HepG2 (cell line): Measurements from ENCODE around the gene CBLB. TPM values are rescaled to one million over a fixed set of nuclear protein-coding genes. Genes with fewer than 3 reads are reported as not detected.

Experiments
- ADNP ChIP-seq: sonication (generic); formaldehyde crosslinking; IDR thresholded peaks from 2 replicates; pipeline ENCODE4 v1.4.0; 2020; ENCODE audit warnings: missing genetic modification reagents
- CBFB ChIP-seq: sonication (generic); formaldehyde crosslinking; IDR thresholded peaks from 2 replicates; pipeline ENCODE4 v1.4.0; 2020; ENCODE audit warnings: missing genetic modification reagents
- DZIP1 ChIP-seq: sonication (generic); formaldehyde crosslinking; IDR thresholded peaks from 2 replicates; pipeline ENCODE4 v1.5.0; 2020; ENCODE audit warnings: mild to moderate bottlenecking, missing genetic modification reagents
- EEA1 ChIP-seq: sonication (generic); formaldehyde crosslinking; IDR thresholded peaks from 2 replicates; pipeline ENCODE4 v1.5.1; 2020; ENCODE audit warnings: mild to moderate bottlenecking, missing genetic modification reagents, borderline replicate concordance
- ETS1 ChIP-seq: sonication (generic); formaldehyde crosslinking; IDR thresholded peaks from 2 replicates; pipeline ENCODE4 v1.4.0; 2020; ENCODE audit warnings: missing genetic modification reagents
- GPBP1L1 ChIP-seq: sonication (generic); formaldehyde crosslinking; IDR thresholded peaks from 2 replicates; pipeline ENCODE4 v1.5.0; 2020; ENCODE audit warnings: mild to moderate bottlenecking, missing genetic modification reagents
- NBN ChIP-seq: fragments of 450-650 bp; conservative IDR thresholded peaks from 2 replicates; pipeline ENCODE4 v1.6.1; 2017
- NCOR1 ChIP-seq: fragments of 200-600 bp; sonication (generic); IDR thresholded peaks from 2 replicates; pipeline ENCODE4 v1.7.0; 2017; ENCODE audit warnings: antibody characterized with exemption, low read length, borderline replicate concordance
- NONO ChIP-seq, 2 experiments: fragments of 450-650 bp in 1 of 2; sonication (generic) in 1 of 2; formaldehyde crosslinking in 1 of 2; IDR thresholded peaks in 1 of 2; conservative IDR thresholded peaks in 1 of 2; 2 replicates each; pipeline versions ENCODE4 v1.6.1 to v1.8.0; 2017 to 2022; ENCODE audit warnings: mild to moderate bottlenecking in 1 of 2, missing genetic modification reagents in 1 of 2, moderate library complexity in 1 of 2
- ONECUT2 ChIP-seq: sonication (generic); formaldehyde crosslinking; IDR thresholded peaks from 2 replicates; pipeline ENCODE4 v1.4.0; 2020; ENCODE audit warnings: missing genetic modification reagents
- RCOR2 ChIP-seq: IDR thresholded peaks from 2 replicates; pipeline ENCODE4 v1.6.1; 2016; ENCODE audit warnings: missing biosample characterization, missing genetic modification reagents
- REPIN1 ChIP-seq: sonication (generic); formaldehyde crosslinking; IDR thresholded peaks from 2 replicates; pipeline ENCODE4 v1.8.0; 2022; ENCODE audit warnings: missing genetic modification reagents, low read depth, mild to moderate bottlenecking, borderline replicate concordance
- SP140L ChIP-seq: sonication (generic); formaldehyde crosslinking; IDR thresholded peaks from 2 replicates; pipeline ENCODE4 v1.4.0; 2020; ENCODE audit warnings: missing genetic modification reagents, borderline replicate concordance
- STAT6 ChIP-seq: sonication (generic); formaldehyde crosslinking; IDR thresholded peaks from 2 replicates; pipeline ENCODE4 v1.4.0; 2020; ENCODE audit warnings: missing genetic modification reagents, mild to moderate bottlenecking, borderline replicate concordance
- TCF7 ChIP-seq: sonication (generic); IDR thresholded peaks from 2 replicates; pipeline ENCODE4 v1.6.1; 2016; ENCODE audit warnings: antibody characterized with exemption, low read depth
- THAP7 ChIP-seq: sonication (generic); formaldehyde crosslinking; IDR thresholded peaks from 2 replicates; pipeline ENCODE4 v1.8.1; 2023; ENCODE audit warnings: mild to moderate bottlenecking, missing genetic modification reagents
- U2AF1 ChIP-seq: fragments of 200-400 bp; formaldehyde crosslinking; optimal IDR thresholded peaks from 2 replicates; pipeline ENCODE3; 2017; ENCODE audit warnings: mild to moderate bottlenecking, low read depth, low read length
- ZNF34 ChIP-seq: sonication (generic); formaldehyde crosslinking; IDR thresholded peaks from 2 replicates; pipeline ENCODE4 v1.4.0; 2020; ENCODE audit warnings: mild to moderate bottlenecking, missing genetic modification reagents, borderline replicate concordance
- ZNF367 ChIP-seq: sonication (generic); formaldehyde crosslinking; IDR thresholded peaks from 2 replicates; pipeline ENCODE4 v1.4.0; 2020; ENCODE audit warnings: missing genetic modification reagents, borderline replicate concordance
- ZNF564 ChIP-seq: sonication (generic); formaldehyde crosslinking; IDR thresholded peaks from 2 replicates; pipeline ENCODE4 v1.8.1; 2023; ENCODE audit warnings: mild to moderate bottlenecking, missing genetic modification reagents
- ZNF672 ChIP-seq: sonication (generic); formaldehyde crosslinking; IDR thresholded peaks from 2 replicates; pipeline ENCODE4 v1.8.1; 2022; ENCODE audit warnings: missing genetic modification reagents
- polyA plus RNA-seq, 8 experiments: library from polyadenylated mRNA; depleted of rRNA in 3 of 8; stranded (reverse) in 7 of 8; unstranded in 1 of 8; fragments of >200 nt; fragmentation: Illumina TruSeq in 4 of 8; extraction: Trizol in 4 of 8; gene quantifications; 2 replicates each; pipeline versions ENCODE4 v1.2.1 to v1.2.3, GENCODE V29; 2011 to 2016; ENCODE audit warnings: low read depth in 4 of 8, missing spikeins in 1 of 8, mixed read lengths in 1 of 8; ENCODE audit not compliant: insufficient read depth in 1 of 8
- total RNA-seq, 5 experiments: library from RNA; depleted of rRNA; stranded (reverse); fragments of >200 nt; fragmentation: Illumina TruSeq; extraction: Trizol; gene quantifications; 2 replicates each; pipeline ENCODE4 v1.2.3, GENCODE V29; 2016; ENCODE audit warnings: low read depth in 1 of 5

CBLB gene
- total and polyA plus RNA-seq, 2 of the 13 experiments (the other 11 are each of a cell fraction or from before 2014, with no cell fraction given): 9.8 to 16.4 TPM

GRCh38 chr3:105868742-105869530, at the start of gene CBLB (continued):
- TF ChIP-seq DZIP1 (CRISPR knock-in tag) (no peak), ZNF564 (no peak), ETS1 (no peak), EEA1 (CRISPR knock-in tag) (no peak), ONECUT2 (CRISPR knock-in tag) (no peak), NCOR1 (no peak), ZNF367 (CRISPR knock-in tag) (no peak), NBN (no peak), REPIN1 (no peak), SP140L (CRISPR knock-in tag) (no peak), U2AF1 (no peak), THAP7 (CRISPR knock-in tag) (peak; percentile 57; the same call in 1 of the 2 replicates), STAT6 (CRISPR knock-in tag) (no peak), GPBP1L1 (CRISPR knock-in tag) (no peak), RCOR2 (CRISPR knock-in tag) (no peak), TCF7 (no peak), ZNF34 (CRISPR knock-in tag) (no peak), ADNP (CRISPR knock-in tag) (no peak), CBFB (CRISPR knock-in tag) (no peak), ZNF672 (CRISPR knock-in tag) (no peak), NONO (IDR thresholded peaks at IDR 0.05) (no peak), NONO (CRISPR knock-in tag; conservative IDR thresholded peaks at IDR 0.05) (peak; percentile 79; the same call in 1 of the 2 replicates)
